GM18861 (cell line): ENCODE results near the gene ZNF3.

Experiments
- ATAC-seq: cut with Tn5 transposase; IDR thresholded peaks from one replicate; pipeline ENCODE4 v1.9.1; 2021; ENCODE audit not compliant: unreplicated experiment

Gene ZNF3

GRCh38 chr7:100109521-100110163, 28.1 kb upstream of the ZNF3 start:
- no peak for ATAC-seq

- no peak for ATAC-seq
Observed at GRCh38 chr7:100107890-100108289, 26.4 kb upstream of the ZNF3 start.

GRCh38 chr7:100107125-100107737, 25.7 kb upstream of the ZNF3 start:
- no peak for ATAC-seq

- ATAC-seq: no peak
Observed at GRCh38 chr7:100106633-100107032, 25.1 kb upstream of the ZNF3 start.

GRCh38 chr7:100105534-100105933, 24.0 kb upstream of the ZNF3 start:
- no peak for ATAC-seq

- no peak for ATAC-seq
Observed at GRCh38 chr7:100102950-100103840, 21.7 kb upstream of the ZNF3 start.

- peak; percentile 71 for ATAC-seq
Observed at GRCh38 chr7:100101016-100101862, 19.7 kb upstream of the ZNF3 start, which contains the start of the genes AP4M1 and MCM7. Gene AP4M1, plus strand, starts transcription at chr7:100101643. Its CDS starts 72 bp downstream, at chr7:100101715. Gene MCM7, minus strand, starts transcription at chr7:100101397. Its CDS starts 103 bp downstream, at chr7:100101294.

- ATAC-seq: peak; percentile 54
Observed at GRCh38 chr7:100100420-100101015, 19.0 kb upstream of the ZNF3 start.

- no peak for ATAC-seq
Observed at GRCh38 chr7:100099452-100099851, 17.9 kb upstream of the ZNF3 start.

GRCh38 chr7:100098913-100099312, 17.4 kb upstream of the ZNF3 start:
- ATAC-seq: no peak

GRCh38 chr7:100095704-100096103, 14.2 kb upstream of the ZNF3 start:
- ATAC-seq: no peak

- ATAC-seq: no peak
Observed at GRCh38 chr7:100095289-100095688, 13.8 kb upstream of the ZNF3 start.

- no peak for ATAC-seq
Observed at GRCh38 chr7:100093925-100094486, 12.5 kb upstream of the ZNF3 start.

- ATAC-seq: no peak
Observed at GRCh38 chr7:100093498-100093897, 12.0 kb upstream of the ZNF3 start.

GRCh38 chr7:100093054-100093453, 11.5 kb upstream of the ZNF3 start:
- no peak for ATAC-seq

- ATAC-seq: no peak
Observed at GRCh38 chr7:100091411-100092181, 10.1 kb upstream of the ZNF3 start.

- ATAC-seq: no peak
Observed at GRCh38 chr7:100090527-100091410, 9.2 kb upstream of the ZNF3 start.

GRCh38 chr7:100089458-100090196, 8.1 kb upstream of the ZNF3 start:
- ATAC-seq: no peak
